HL-60 (cell line): ENCODE results near the gene CD38.

Source experiments
- DNase-seq, 2 experiments: peaks; one replicate each; pipeline ENCODE4 v3.0.0-alpha.2; 2010 to 2020; ENCODE audit warnings: low read depth in 1 of 2, low spot score in 1 of 2
- H3K27ac ChIP-seq: fragments of 250-450 bp; sonication (Bioruptor Pico); replicated peaks from 2 replicates; pipeline ENCODE4 v1.5.1; 2020; ENCODE audit warnings: mild to moderate bottlenecking, moderate library complexity
- H3K27me3 ChIP-seq: fragments of 250-450 bp; sonication (Bioruptor Pico); 2 replicates; pipeline ENCODE4 v1.5.1; 2021; ENCODE audit warnings: mild to moderate bottlenecking, moderate library complexity; ENCODE audit not compliant: insufficient read depth, poor library complexity, severe bottlenecking
- H3K4me3 ChIP-seq: replicated peaks from 2 replicates; pipeline ENCODE4 v1.5.1; 2011; ENCODE audit warnings: mild to moderate bottlenecking, control low read depth, low read length; ENCODE audit not compliant: insufficient read depth
- CTCF ChIP-seq: IDR thresholded peaks from one replicate; pipeline ENCODE4 v1.5.1; 2011; ENCODE audit warnings: low read length, control low read depth, inconsistent platforms; ENCODE audit not compliant: insufficient read depth
- GABPA ChIP-seq: IDR thresholded peaks from 2 replicates; pipeline ENCODE4 v1.6.1; 2012; ENCODE audit warnings: low read depth
- POLR2AphosphoS5 ChIP-seq: IDR thresholded peaks from 2 replicates; pipeline ENCODE4 v1.6.1; 2012; ENCODE audit warnings: low read depth
- REST ChIP-seq: IDR thresholded peaks from 2 replicates; pipeline ENCODE4 v1.6.1; 2012; ENCODE audit warnings: low read depth; ENCODE audit not compliant: insufficient replicate concordance
- SPI1 ChIP-seq: IDR thresholded peaks from 2 replicates; pipeline ENCODE4 v1.6.1; 2012; ENCODE audit warnings: low read depth, mild to moderate bottlenecking, borderline replicate concordance

The CD38 gene

GRCh38 chr4:15894393-15894792, 116.3 kb downstream of the CD38 start:
- TF ChIP-seq POLR2AphosphoS5: no peak
- Histone ChIP-seq H3K27ac (no peak overlapping the region), H3K4me3 (no peak overlapping the region), H3K27me3 (no peaks in the 10 kb centered on the region)
- no peak for DNase-seq

GRCh38 chr4:15894921-15895916, 117.1 kb downstream of the CD38 start:
- Histone ChIP-seq H3K27ac (no peak overlapping the region), H3K4me3 (no peak overlapping the region), H3K27me3 (no peaks in the 10 kb centered on the region)
- DNase-seq: no peak
- TF ChIP-seq SPI1 (0 out of 2 replicates have a peak, but pooled peaks have one; percentile 4), REST (no peak)

GRCh38 chr4:15897577-15897976, 119.4 kb downstream of the CD38 start:
- Histone ChIP-seq H3K27me3 (no peaks in the 10 kb centered on the region), H3K27ac (no peak overlapping the region), H3K4me3 (no peak overlapping the region)
- TF ChIP-seq POLR2AphosphoS5 (no peak), CTCF (no peak), REST (no peak), SPI1 (no peak), GABPA (no peak)
- no peak for DNase-seq

- no peak overlapping the region for H3K4me3 ChIP-seq
Measured at GRCh38 chr4:15898902-15899301, 120.8 kb downstream of the CD38 start.

More at GRCh38 chr4:15898902-15899301, 120.8 kb downstream of the CD38 start:
- TF ChIP-seq POLR2AphosphoS5 (no peak), REST (no peak), GABPA (no peak)
- no peak for DNase-seq
- H3K27me3 ChIP-seq: no peaks in the 10 kb centered on the region
- H3K27ac ChIP-seq: no peak overlapping the region
